ENCODE data around the gene RPP21.

Gene RPP21

GRCh38 chr6:30344868-30345671 is at the start of gene RPP21:
Gene RPP21 (plus strand): TSS chr6:30345156. CDS start chr6:30345172, 16 bp downstream.
- DNase-seq, result no peak

DNA sequence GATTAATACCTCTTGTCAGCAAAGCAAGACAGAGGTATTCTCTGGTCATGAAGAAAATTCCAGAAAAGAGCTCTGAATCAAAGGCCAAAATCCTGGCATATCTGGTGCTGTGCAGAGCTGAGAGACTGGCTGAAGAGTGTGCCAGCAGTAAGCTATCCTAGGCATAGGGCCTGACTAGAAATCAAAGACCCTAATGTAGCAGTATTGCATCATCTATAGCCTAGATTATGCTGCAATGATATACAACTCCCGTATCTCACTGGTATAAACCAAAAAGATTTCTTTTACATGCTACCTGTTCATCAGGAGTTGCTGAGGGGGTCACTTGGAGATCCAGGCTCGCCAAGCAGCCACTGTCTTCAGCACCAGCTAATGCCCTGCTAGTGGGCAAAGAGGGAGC is 49.1 kb upstream of the RPP21 start:
- DNase-seq, result no peak

GRCh38 chr6:30304002-30304401 is 41.0 kb upstream of the RPP21 start:
- DNase-seq, result no peak

- no peak for DNase-seq
Measured at GRCh38 chr6:30311101-30311500, 33.9 kb upstream of the RPP21 start.

- DNase-seq, result no peak
Measured at GRCh38 chr6:30311671-30312070, 33.3 kb upstream of the RPP21 start.

DNA sequence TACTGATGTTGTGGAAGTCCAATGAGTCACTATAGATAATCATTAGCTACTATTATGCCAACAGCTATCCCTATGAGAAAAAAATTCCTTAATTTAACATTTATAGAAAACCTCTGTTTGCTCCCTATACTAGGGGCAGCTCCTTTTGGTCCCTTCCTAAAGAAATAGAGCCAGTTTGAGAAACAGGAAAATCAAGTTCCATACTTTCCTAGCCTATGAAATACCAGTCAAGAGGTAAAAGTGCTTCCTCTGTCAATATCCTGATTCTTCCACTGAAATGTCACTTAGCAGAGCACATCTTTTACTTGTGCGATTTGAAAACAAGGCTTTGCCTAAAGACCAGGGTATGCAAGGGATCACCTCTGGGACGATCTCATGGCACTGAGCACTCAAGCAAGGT is 32.7 kb upstream of the RPP21 start:
- no peak for DNase-seq

GRCh38 chr6:30312676-30313321 is 32.2 kb upstream of the RPP21 start:
- no peak for DNase-seq

DNA sequence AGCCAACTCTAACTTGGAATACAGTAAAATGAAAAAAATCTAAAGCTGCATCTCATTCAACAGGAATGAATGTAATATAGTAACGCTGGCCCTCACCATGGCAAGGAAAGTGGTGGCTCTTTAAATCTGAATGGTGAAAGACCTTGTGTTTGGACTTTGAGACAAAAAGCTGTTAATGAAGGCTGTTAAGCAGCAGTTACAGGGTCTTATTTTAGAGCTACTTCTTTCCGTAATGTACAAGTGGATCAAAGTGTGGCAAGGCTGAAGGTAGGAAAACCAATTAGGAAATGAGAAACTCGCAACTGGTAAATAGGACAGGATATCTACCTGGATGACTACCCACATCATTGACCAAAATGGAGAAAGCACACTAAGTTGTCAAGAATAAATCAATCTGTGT is 29.8 kb upstream of the RPP21 start:
- DNase-seq, result no peak

GRCh38 chr6:30317913-30318589 is 26.9 kb upstream of the RPP21 start:
- no peak for DNase-seq

DNA sequence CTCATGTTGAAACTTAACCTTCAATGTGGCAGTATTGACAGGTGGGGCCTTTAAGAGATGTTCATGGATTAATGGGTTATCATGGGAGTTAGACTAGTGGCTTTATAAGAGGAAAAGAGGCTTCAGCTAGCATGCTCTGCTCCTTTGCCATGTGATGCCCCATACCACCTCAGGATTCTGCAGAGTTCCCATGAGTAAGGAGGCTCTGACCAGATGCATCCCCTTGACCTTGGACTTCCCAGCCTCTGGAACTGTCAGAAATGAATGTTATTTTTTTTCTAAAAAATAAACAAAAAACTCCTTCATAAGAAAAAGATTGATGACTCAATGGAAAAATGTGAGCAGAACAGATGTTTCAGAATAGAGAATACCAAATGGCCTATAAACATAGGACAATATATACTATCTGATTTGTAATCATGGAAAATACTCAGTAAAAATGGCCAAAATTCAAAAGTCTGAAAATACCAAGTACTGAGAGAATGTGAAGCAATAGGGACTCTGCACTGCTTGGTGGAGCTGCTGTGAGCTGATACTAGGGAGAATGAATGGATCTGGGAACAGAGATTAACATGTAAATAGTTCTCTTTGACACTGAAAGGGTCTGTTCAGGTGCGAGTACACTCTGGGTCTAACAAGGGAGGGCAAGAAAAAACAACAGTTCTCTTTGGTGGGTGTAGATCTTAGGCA is 25.7 kb upstream of the RPP21 start:
- no peak for DNase-seq

DNA sequence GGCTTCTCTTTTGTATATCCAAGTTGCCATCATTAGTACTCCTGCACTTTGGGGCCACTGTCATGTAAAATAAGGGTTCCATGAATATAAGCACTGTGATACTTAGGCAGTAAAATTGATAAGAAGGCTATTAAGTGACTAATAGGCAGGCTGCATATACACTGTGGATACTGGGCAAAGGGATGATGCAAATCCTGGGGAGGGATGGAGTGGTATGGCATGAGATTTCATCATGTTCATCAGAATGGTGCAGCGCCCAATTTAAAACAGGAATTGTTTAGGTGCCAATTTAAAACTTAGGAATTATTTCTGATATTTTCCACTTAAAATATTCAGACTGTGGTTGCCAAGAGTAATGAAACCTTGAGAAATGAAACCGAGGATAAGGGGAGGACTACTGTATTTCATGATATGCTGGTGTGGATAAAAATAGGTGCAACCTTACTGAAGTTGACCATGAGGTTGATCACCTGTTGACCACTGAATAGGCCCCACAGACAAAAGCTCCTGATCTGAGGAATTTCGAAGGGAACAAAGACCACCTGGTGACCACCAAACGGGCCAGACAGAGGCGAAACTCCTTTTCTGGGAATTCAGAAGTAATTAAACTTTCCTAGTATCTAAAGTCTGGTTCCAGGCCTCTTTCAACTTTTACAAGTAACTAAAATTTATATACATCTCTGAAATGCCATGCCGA is 23.1 kb upstream of the RPP21 start:
- no peak for DNase-seq

DNA sequence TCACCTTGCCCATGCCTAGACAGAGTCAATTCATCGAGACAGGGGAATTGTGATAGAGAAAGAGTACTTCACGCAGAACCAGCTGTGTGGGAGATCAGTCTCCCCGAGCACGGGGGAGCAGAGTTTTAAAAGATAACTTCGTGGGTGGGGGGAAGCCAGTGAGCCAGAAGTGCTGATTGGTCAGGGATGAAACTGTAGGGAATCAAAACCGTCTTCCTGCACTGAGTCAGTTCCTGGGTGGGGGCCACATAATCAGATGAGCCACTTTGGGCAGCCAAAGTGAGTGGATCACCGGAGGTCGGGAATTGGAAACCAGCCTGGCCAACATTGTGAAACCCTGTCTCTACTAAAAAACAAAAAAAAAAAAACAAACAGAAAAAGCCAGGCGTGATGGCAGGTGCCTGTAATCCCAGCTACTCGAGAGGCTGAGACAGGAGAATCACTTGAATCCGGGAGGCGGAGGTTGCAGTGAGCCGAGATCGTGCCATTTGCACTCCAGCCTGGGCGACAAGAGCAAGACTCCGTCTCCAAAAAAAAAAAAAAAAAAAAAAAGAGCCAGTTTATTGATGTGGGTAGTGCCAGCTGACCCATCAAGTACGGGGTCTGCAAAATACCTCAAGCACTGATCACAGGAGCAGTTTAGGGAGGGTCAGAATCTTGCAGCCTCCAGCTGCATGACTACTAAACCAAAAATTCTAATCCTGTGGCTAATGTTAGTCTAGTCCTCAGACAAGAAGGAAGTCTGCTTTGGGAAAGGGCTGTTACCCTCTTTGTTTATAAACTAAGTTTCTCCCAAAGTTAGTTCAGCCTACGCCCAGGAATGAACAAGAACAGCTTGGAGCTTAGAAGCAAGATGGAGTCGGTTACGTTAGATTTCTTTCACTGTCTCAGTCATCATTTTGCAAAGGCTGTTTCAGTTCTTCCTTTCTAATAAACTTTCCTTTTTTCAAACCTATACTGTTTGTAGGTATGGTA is 22.1 kb upstream of the RPP21 start:
- no peak for DNase-seq

DNA sequence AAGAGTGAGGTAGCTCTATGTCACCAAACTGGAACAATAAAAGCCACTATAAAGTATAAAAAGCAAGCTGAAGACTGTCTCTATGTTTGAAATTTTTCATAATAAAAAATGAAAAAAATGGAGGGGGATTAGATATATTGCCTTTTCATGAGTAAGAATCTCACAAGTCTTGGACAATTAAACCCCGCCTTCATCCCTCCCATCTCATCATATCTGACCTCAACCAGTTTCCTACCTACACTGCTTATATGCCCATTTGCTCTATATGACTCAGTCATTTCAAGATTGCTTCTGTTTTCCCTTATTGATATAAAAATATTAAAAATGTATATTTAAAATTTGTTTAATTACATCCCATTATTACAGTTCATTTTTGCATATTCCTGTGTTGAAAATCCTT is 21.1 kb upstream of the RPP21 start:
- DNase-seq, result no peak

- no peak for DNase-seq
Measured at GRCh38 chr6:30325150-30325872, 19.6 kb upstream of the RPP21 start.

DNA sequence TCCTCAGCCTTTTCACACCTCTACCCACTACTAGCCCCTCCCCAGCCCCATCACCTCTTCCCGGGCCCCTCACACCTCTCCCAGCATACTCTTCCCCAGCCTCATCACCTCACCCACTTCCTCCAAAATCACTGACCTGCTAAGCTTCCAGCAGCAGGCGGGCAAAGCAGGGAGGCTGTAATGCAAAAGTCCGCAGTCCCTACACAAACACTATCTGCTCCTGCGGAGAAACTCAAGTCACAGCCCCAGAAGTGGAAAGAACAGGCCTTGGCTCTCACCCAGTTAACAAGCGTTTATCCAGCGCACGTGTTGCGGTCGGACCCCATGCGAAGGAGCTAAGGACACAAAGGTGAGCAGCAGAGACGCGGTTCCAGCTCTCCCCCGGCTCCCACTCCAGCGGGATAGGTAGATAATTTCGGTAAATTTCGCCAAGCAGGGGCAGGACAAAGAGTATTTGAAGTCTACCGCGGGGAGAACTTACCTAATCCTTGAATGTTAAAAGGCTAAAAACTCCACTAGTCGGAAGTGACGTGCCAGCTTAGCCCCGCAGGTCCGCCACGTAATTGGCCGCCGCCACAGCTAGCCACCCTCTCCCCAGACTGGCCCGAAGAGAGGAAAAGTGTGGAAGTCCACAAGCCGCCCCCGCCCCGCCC is 19.0 kb upstream of the RPP21 start:
- no peak for DNase-seq

DNA sequence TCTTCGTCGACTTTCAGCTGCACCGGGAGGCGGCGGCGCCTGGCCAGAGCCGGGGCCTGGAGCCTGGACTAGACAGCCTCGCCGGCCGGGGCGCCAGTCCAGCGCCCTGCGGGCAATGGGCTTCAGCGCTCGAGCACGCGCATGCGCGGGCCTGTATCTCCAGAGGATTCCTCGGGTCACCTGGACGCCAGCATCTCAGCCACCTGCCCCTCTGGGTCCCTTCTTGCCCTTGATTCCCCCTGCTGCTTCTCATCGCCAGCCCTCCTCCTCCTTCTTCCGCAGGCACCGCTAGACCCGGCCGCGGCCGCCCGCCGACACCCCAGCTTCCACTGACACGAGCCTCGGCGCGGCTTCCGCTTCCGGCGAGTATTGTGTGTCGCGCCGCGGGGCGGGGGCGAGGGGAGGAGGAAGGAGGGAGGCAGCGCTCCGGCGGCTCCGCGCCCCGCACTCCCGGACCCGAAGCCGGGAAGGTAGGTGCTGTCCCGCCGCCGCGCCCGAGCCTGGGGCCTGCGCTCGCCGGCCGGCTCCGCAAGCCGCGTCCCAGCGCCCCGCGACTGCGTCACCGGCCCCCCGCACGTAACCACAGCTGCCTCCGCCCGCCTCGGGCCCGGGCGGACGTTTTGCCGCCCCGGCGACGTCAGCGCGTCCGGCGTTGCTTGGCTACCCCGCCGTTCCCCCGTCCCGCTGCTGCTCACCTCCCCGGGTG is 18.3 kb upstream of the RPP21 start, which contains the start of gene TRIM39:
TRIM39 (plus strand) TSS at position 402 of the 706 bp plus-strand sequence. CDS start 2,391 bp downstream, outside the sequence.
- DNase-seq, result no peak

GRCh38 chr6:30327232-30327746 is 17.7 kb upstream of the RPP21 start:
- no peak for DNase-seq

GRCh38 chr6:30328397-30328796 is 16.6 kb upstream of the RPP21 start:
- no peak for DNase-seq

DNA sequence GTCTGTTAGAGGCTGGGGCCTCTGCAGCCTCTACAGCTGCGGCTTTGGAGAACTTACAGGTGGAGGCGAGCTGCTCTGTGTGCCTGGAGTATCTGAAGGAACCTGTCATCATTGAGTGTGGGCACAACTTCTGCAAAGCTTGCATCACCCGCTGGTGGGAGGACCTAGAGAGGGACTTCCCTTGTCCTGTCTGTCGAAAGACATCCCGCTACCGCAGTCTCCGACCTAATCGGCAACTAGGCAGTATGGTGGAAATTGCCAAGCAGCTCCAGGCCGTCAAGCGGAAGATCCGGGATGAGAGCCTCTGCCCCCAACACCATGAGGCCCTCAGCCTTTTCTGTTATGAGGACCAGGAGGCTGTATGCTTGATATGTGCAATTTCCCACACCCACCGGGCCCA is 15.6 kb upstream of the RPP21 start:
- no peak for DNase-seq

Measured in NCI-H187 treated with DMSO at 0.1 percent for 48 hours (cell line).